GM13977 (cell line): ENCODE measurements around the gene CYTH4.
"Not testable (repeated sequence)": the region's sequence is repeated elsewhere in the genome, so short reads cannot be mapped to it uniquely, and the experiment has no call there.

Source experiments
- DNase-seq: peaks from one replicate; pipeline ENCODE4 v3.0.0; 2012; ENCODE audit warnings: low spot score
- CTCF ChIP-seq: IDR thresholded peaks from 2 replicates; pipeline ENCODE4 v1.5.1; 2012; ENCODE audit warnings: mild to moderate bottlenecking, control low read depth; ENCODE audit not compliant: insufficient read depth; ENCODE audit errors: extremely low read depth, missing control alignments
- in situ Hi-C: fragments of 300-500 bp; cut with MboI; formaldehyde crosslinking; loops from one replicate; pipeline ENCODE4 v1.12.0; 2022; ENCODE audit warnings: low sequenced_read_pairs, low pct_unique_long_range_greater_than_20kb, mixed read lengths, inconsistent platforms; ENCODE audit not compliant: unreplicated experiment

The CYTH4 gene

GRCh38 chr22:37320726-37321677 lies 38.7 kb downstream of the CYTH4 start:
- DNase-seq: no peak
- in situ Hi-C loops: loop anchor here (5.0 kb wide), 1 partner anchor 131 kb away; no protein-coding TSS in a partner anchor
- TF ChIP-seq CTCF: no peak

DNA sequence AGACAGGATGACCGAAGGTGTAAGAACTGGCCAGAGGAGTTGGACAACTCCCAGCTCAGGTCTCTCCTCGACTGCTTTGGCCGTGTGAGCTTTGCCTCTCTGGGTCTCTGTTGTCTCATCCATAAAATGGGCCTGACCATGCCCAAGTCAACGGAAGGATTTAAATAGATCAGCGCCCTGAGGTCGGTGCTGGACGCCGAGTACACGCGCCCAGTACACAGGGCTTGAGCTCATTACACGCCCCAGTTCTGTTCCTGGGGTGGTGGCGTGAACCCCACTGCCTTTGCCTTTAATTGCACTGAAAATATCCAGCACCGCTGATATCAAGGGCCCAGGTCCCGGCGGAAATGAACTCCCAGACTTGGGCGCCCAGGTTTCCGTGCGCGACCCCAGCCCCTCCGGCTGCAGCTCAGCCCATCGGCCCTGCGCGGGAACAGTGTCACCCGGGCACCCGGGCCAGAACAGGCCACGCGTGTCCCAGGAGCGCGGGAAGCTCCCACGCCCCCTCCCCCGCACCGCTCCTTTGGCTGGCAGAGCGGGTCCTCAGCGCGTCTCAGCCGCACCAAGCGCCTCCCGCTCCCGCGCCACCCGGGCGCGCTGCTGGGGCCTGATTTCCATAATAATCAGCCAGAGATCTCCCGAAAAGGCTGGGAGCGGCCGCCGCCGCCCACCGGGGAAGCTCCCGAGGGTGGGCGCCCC lies 42.2 kb downstream of the CYTH4 start:
- in situ Hi-C loops: loop anchor here (5.0 kb wide), 1 partner anchor 128 kb away; no protein-coding TSS in a partner anchor
- TF ChIP-seq CTCF: no peak
- no peak for DNase-seq

DNA sequence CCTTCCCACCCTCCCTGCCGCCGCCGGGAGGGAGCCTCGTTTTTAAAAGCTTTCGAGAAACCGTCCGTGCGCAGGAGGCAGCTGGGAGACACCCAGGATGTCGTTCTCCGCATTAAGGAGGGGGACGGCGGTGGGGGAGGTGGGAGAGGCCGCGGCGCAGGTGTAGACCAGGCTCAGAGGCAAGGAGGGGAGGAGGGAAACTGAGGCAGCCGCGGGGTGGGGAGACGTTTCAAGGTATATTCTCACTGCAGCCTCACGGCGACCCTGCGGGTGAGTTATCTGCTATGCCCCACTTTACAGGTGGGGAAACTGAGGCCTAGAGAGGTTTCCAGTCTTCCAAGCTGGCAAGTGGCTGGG lies 42.7 kb downstream of the CYTH4 start:
- no peak for TF ChIP-seq CTCF
- no peak for DNase-seq
- in situ Hi-C loops: no loop called here

GRCh38 chr22:37326726-37327125 lies 44.4 kb downstream of the CYTH4 start:
- no peak for TF ChIP-seq CTCF
- DNase-seq: no peak
- in situ Hi-C loops: no loop called here

DNA sequence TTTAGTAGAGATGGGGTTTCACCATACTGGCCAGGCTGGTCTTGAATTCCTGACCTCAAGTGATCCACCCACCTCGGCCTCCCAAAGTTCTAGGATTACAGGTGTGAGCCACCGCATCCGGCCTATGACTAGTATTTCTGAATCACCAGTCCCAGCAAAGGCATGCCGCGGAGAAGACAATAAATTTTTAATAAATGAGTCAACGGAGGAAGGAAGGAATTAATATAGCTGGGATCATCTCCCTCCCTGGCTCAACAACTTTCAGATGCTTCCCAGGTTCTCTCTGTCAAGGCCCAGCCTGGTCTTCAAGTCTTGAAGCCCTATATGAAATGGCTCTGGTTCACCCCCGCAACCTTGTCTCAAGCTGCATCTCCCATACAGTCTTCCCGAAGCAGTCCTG lies 45.7 kb downstream of the CYTH4 start:
- no peak for DNase-seq
- in situ Hi-C loops: no loop called here
- TF ChIP-seq CTCF: no peak

- in situ Hi-C loops, DNase-seq: not testable (repeated sequence)
Measured at GRCh38 chr22:37328538-37329237, 46.4 kb downstream of the CYTH4 start.
